NCI-H345 treated with DMSO at 0.1 percent for 48 hours (cell line): ENCODE measurements around the gene AKR1B15.

Experiments used
- DNase-seq: peaks from one replicate; lab custom pipeline; 2025; ENCODE audit not compliant: unreplicated experiment; lab: John Stamatoyannopoulos, UW

The AKR1B15 gene

DNA sequence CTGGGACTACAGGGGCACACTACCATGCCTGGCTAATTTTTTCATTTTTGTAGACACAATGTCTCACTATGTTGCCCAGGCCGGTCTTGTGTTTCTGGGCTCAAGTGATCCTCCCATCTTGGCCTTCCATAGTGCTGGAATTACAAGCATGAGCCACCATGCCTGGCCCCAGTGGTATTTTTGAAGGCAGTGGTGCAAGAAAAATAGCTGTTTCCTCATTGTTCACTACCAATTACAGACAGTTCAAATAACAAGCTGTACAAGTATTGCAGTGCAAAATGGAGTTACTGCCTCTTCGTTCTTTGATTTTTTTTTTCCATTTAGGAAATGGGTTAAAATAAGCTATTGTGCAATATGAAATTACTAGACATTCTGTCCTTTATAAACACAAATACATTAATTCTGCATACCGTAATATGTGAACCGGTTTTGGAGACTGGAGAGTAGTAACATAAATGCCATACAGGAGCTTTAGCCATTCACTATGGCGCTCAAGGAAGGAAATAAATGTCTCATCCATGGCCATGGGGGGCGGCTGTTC, 62.8 kb downstream of the AKR1B15 start:
- DNase-seq, result no peak

- DNase-seq, result no peak
These were observed 63.3 kb downstream of the AKR1B15 start for GRCh38 chr7:134612197-134612596.

DNA sequence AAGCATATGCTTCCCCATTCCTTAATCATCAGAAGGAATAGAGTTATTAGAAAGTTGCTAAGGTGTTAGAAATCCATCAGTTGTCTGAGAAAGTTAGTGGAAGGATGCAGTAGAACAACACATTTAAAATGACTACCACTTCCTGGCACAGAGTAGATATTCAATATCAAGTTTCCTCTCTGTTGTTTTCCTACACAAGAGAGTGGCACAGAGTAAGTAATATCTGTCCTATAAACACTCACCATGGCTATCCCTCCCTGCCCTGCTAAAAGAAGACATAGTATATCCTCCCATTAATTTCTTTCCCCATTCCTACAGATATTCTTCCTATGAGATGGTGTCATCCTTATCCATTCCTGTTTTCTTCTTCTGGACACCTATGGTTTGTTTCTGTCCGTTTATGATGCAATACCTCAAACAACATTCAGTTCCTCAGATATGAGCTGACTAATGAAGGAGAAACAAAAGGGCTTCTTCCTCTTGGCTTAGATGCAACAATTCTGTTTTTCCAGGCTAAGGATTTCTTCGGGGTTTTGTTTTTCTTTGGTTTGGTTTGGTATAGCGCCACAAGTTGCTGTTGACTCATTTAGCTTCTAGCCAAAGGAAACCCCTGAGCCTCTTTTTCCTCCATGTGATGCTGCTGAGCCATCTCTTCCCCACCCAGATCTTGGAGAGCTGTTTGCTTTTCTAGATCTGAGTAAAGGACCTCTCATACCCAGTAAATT, 64.9 kb downstream of the AKR1B15 start:
- DNase-seq, result no peak

DNA sequence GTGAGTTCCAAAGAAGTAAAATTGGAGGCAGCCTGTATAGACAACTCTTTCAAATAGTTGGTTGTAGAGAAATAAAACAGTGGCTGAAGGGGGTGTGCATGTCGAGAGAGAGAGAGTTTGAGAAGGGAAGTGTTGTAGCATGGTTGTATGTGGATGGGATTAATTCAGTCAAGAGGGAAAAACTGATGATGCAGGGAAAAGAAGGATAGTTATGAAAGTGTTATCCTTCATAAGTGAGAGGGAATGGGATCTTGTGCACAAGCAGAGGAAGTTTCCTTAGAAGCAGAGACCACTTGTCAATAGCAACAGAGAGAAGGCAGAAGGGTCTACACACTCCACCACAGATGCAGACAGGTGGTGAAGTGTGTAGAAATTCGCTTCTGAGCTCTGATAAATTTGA, 67.7 kb downstream of the AKR1B15 start:
- DNase-seq, result no peak

GRCh38 chr7:134618756-134619530, 70.0 kb downstream of the AKR1B15 start:
- no peak for DNase-seq

GRCh38 chr7:134619627-134620331, 70.9 kb downstream of the AKR1B15 start:
- DNase-seq, result peak; percentile 28

DNA sequence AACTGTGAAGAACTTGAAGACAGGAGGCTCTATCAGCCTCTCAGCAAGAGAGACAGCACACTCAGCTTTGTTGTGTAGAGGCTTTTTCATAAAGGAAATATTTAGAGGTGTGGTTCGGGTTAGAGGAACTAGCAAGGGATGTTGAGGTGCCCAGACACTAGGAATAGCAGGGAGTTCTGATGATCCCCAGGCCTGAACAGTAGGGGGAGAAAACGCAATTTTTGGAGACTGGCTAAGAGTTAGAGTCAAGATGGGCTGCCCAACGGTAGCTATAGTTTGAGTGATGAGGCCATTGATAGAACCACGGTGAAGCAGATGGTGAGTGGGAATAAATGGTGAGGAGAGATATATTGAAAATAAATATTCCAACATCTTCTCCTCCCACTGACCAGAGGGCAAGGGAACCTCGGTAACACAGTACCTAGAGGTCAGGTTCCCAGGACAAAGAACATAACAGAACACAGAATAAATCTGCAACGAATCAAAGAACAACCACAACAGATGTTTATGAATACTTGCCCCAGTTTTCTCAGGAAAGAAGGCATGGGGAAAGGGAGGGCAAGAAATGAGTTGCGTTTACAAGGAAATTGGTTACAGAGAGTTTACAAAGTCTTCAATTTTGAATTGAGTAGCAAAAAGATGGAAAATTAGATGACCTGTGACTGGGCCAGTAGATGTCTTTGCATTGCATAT, 73.5 kb downstream of the AKR1B15 start:
- DNase-seq, result no peak

DNA sequence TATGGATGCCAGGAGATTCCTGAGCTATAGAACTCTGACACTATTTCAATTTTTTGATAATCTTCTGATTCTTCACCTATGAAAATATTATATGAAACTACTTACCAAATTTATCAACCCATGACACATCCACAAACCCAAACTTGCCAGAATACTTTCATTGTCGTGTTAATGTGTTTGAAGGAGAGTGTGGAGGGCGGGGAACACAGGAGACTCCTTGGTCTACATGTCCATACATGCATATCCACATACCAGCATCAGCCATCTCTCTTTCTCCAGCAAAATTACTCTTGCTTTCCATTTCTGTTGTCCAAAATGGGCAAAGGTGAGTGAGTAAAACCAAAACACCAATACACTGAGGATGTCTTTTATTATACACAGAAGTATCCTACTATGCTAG, 74.3 kb downstream of the AKR1B15 start:
- DNase-seq, result no peak

DNA sequence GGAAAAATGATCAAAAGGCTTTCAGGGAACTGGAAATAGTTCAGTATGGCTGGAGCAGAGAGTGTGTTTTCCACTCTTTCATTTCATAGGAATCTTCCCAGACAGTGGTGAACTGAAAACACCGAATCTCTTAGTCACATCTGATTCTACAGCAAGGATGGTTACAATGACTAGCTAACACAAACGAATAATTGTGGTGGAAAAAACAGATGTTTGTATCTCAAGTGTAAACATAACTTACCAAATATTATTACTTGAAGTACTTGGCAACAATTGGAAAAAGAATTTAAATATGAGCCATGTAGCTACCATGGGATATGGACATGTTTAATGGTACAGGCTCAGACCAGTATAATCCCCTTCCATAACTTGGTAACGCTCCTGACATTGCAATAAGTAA, 76.6 kb downstream of the AKR1B15 start:
- no peak for DNase-seq

DNA sequence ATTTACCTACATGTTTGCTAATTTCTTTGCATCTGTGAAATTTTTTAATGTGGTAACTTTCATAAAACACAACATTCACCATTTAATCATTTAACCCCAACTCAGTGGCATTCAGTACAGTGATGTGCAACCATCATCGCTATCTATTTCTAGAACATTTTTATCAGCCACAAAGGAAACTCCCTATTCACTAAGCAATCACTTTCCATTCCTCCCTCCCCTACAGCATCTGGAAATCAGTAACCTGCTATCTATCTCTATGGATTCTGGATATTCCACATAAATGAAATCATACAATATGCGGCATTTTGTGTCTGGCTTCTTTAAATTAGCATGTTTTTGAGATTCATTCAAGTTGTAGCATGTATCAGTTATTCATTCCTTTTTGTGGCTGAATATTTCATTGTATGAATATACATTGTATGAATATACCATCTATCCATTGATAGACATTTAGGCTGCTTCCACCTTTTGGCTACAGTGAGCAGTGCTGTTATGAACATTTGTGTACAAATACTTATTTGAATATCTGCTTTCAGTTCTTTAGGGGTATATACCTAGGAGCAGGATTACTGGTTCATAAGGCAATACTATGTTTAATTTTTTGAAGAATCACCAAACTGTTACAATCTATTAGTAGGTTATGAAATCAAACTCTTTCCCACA, 78.3 kb downstream of the AKR1B15 start:
- no peak for DNase-seq

- DNase-seq, result no peak
These were observed 78.9 kb downstream of the AKR1B15 start for GRCh38 chr7:134627775-134628153.

DNA sequence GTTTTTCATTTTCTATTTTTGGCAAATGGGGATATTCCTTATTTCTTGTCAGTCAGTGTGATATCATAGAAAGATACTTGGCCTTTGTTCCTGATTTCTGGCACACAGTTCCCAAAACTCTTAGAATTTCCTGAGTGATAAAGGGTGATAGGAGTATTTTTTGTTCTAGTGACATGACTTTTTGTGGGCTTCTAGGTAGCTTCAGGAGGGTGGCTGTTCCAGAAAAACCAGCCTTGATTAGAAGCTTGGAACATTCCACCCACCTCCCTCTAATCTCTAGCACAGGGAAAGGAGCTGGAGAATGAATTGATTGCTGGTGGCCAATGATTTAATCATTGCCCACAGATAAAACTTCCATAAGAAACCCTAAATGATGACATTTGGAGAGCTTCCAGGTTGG, 80.5 kb downstream of the AKR1B15 start:
- DNase-seq, result no peak
